Measurements from ENCODE around the gene SMYD3.

SMYD3 gene

DNA sequence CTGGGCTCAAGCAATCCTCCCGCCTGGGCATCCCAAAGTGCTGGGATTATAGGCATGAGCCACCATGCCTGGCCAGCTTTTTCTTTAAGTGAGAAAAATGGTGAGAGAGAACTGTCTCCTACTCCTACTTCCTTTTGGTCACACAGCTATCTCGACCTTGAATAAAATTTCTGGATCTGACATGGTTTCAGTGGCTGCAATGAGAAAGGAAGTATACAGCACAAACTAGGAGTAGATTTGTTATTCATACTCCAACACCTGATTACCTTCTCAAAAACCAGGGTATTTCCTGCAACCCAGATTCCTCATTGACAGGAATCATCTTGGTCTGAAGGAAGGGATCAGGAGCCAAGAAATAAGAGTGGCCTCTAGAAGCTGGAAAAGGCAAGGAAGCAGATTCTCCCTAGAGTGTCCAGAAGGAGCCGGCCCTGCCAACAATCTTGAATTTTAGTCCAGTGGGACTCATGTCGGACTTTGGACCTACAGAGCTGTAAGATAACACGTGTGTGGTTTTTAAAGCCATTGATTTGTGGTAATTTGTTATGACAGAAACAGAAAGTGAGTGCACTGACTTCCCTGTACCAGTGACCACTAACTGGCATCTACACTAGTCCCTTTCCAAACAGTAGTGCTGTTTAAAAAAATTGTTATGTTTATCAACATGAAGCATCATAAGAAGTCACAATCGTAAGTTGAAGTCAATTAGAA lies 516.6 kb downstream of the SMYD3 start:
- H3K4me3 ChIP-seq (ENCODE audit: low read depth, low read length) = no peak overlapping the region
- no peak for DNase-seq (ENCODE audit: low read depth)
- no peak for TF ChIP-seq CTCF (conservative IDR thresholded peaks at IDR 0.05; ENCODE audit: low read depth, low read length)

- TF ChIP-seq CTCF (conservative IDR thresholded peaks at IDR 0.05; ENCODE audit: low read depth, low read length) = no peak
- no peak overlapping the region for H3K4me3 ChIP-seq (ENCODE audit: low read depth, low read length)
- DNase-seq (ENCODE audit: low read depth) = no peak
Measured at GRCh38 chr1:245988393-245989078, 518.5 kb downstream of the SMYD3 start.

GRCh38 chr1:245987997-245988392 lies 519.1 kb downstream of the SMYD3 start:
- no peak overlapping the region for H3K4me3 ChIP-seq (ENCODE audit: low read depth, low read length)
- no peak for TF ChIP-seq CTCF (conservative IDR thresholded peaks at IDR 0.05; ENCODE audit: low read depth, low read length)
- no peak for DNase-seq (ENCODE audit: low read depth)

DNA sequence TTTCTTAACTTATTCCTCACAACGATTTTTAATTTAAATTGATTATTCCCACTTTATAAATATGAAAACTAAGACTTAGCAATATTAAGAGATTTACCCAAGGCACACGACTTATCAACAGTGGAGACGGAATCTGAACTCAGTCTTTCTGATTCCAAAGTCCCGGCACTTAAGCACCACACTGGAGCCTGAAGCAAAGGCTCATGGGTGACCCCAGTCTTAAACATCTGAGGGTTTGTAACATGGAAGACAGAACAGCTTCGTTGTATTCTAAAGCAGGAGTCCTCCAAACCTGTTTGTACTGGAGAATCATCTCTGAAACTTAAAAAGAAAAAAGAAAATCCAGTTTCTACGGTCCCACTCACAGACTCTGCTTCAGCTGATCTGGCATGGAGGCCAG lies 519.5 kb downstream of the SMYD3 start:
- TF ChIP-seq CTCF (conservative IDR thresholded peaks at IDR 0.05; ENCODE audit: low read depth, low read length) = no peak
- DNase-seq (ENCODE audit: low read depth) = no peak
- H3K4me3 ChIP-seq (ENCODE audit: low read depth, low read length) = no peak overlapping the region

DNA sequence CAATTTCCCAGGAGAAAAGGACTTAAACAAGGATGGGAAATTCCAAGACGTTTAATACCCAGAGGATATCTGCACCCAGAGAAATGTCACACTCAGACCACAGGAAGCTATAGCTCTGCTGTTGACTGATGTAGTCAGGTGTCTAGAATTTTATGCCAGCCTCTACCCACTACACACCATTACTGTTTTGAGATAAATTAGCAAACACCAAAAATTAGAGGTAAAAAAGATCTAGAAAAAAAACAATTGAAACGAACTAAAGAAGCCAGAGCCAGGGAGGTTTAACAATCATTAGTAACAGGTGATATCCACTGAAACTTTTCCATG lies 519.9 kb downstream of the SMYD3 start:
- no peak for TF ChIP-seq CTCF (conservative IDR thresholded peaks at IDR 0.05; ENCODE audit: low read depth, low read length)
- no peak overlapping the region for H3K4me3 ChIP-seq (ENCODE audit: low read depth, low read length)
- no peak for DNase-seq (ENCODE audit: low read depth)

- peak; percentile 96 for DNase-seq (ENCODE audit: low read depth)
- no peak overlapping the region for H3K4me3 ChIP-seq (ENCODE audit: low read depth, low read length)
- peak; percentile 22 for TF ChIP-seq CTCF (conservative IDR thresholded peaks at IDR 0.05; ENCODE audit: low read depth, low read length)
Measured at GRCh38 chr1:245986404-245987218, 520.5 kb downstream of the SMYD3 start.
